Gastroesophageal sphincter (tissue), 4 donors: ENCODE data around the gene NBAS. TPM values are rescaled to one million over a fixed set of nuclear protein-coding genes. Genes with fewer than 3 reads are reported as not detected.
"Not testable (repeated sequence)": the region's sequence is repeated elsewhere in the genome, so short reads cannot be mapped to it uniquely, and the experiment has no call there.

ENCODE experiments used
- ATAC-seq: fragments of 150-250 bp; one replicate; pipeline ENCODE4 v1.9.1; 2016; ENCODE audit warnings: mild to moderate bottlenecking, moderate library complexity
- H3K27ac ChIP-seq, 4 donors: fragments of 200-600 bp; sonication (generic) in 3 of 4; 1 replicate in 3 of 4; 2 replicates in 1 of 4; pipeline ENCODE4 v1.5.1; 2016 to 2019
- H3K27me3 ChIP-seq: fragments of 200-600 bp; sonication (generic); one replicate; pipeline ENCODE4 v1.5.1; 2019
- H3K36me3 ChIP-seq, 2 donors: fragments of 200-600 bp; sonication (generic); one replicate each; pipeline ENCODE4 v1.5.1; 2019; ENCODE audit warnings: control low read depth in 1 of 2
- H3K4me1 ChIP-seq, 3 donors: fragments of 200-600 bp; sonication (generic); 1 replicate in 2 of 3; 2 replicates in 1 of 3; pipeline ENCODE4 v1.5.1; 2016 to 2019; ENCODE audit warnings: control low read depth in 2 of 3
- H3K4me3 ChIP-seq, 2 donors: fragments of 200-600 bp; sonication (generic); one replicate each; pipeline ENCODE4 v1.5.1; 2019; ENCODE audit warnings: mild to moderate bottlenecking in 1 of 2, moderate library complexity in 1 of 2
- H3K9me3 ChIP-seq, 3 donors: fragments of 200-600 bp; sonication (generic); one replicate each; pipeline ENCODE4 v1.5.1; 2017 to 2019; ENCODE audit warnings: control low read depth in 2 of 3
- CTCF ChIP-seq, 4 experiments: fragments of 200-600 bp in 2 of 4; fragments of 450-650 bp in 2 of 4; sonication (generic) in 1 of 4; IDR thresholded peaks; one replicate each; pipeline ENCODE4 v1.5.1; 2017 to 2019; ENCODE audit warnings: antibody characterized with exemption in 4 of 4, mild to moderate bottlenecking in 2 of 4, moderate library complexity in 2 of 4
- EP300 ChIP-seq: sonication (generic); formaldehyde crosslinking; IDR thresholded peaks from one replicate; pipeline ENCODE4 v1.6.1; 2017; ENCODE audit warnings: antibody characterized with exemption, mild to moderate bottlenecking
- POLR2A ChIP-seq, 2 donors: fragments of 450-650 bp; IDR thresholded peaks; one replicate each; pipeline ENCODE4 v1.6.1; 2017; ENCODE audit warnings: antibody characterized with exemption in 2 of 2, mild to moderate bottlenecking in 2 of 2, moderate library complexity in 1 of 2
- POLR2AphosphoS5 ChIP-seq: sonication (generic); formaldehyde crosslinking; IDR thresholded peaks from one replicate; pipeline ENCODE4 v1.6.1; 2017; ENCODE audit warnings: antibody characterized with exemption
- WGBS, 2 donors: methylation state at CpG; one replicate each; pipeline ENCODE4 v1.1.5; 2018; ENCODE audit warnings: low coverage in 1 of 2; 5-methylcytosine and 5-hydroxymethylcytosine counted together
- total RNA-seq, 4 donors: library from RNA; depleted of rRNA; stranded (reverse); fragments of >200 nt; gene quantifications; one replicate each; pipeline ENCODE4 v1.1.0, GENCODE V29; 2016

NBAS gene
- total RNA-seq, 4 donors from 2014 or later = 34.9 to 50.9 (median 40.4) TPM

GRCh38 chr2:15531095-15531854, 29.9 kb downstream of the NBAS start:
- H3K9me3 ChIP-seq = no peaks in the 10 kb centered on the region
- no peak for ATAC-seq
- H3K4me1 ChIP-seq = no peaks in the 10 kb centered on the region
- no peaks in the 10 kb centered on the region for H3K27me3 ChIP-seq
- TF ChIP-seq POLR2A (IDR thresholded peaks at IDR 0.05) (no peak), EP300 (no peak), CTCF (IDR thresholded peaks at IDR 0.05) (no peak), POLR2AphosphoS5 (no peak)
- H3K27ac ChIP-seq = no peak overlapping the region
- H3K36me3 ChIP-seq = peaks cover 3 to 52% of the 10 kb centered on the region in 2 donors
- 90 to 91% methylated on average over 6 to 7 of the region's 7 CpGs for WGBS, 2 donors
- no peak overlapping the region for H3K4me3 ChIP-seq

DNA sequence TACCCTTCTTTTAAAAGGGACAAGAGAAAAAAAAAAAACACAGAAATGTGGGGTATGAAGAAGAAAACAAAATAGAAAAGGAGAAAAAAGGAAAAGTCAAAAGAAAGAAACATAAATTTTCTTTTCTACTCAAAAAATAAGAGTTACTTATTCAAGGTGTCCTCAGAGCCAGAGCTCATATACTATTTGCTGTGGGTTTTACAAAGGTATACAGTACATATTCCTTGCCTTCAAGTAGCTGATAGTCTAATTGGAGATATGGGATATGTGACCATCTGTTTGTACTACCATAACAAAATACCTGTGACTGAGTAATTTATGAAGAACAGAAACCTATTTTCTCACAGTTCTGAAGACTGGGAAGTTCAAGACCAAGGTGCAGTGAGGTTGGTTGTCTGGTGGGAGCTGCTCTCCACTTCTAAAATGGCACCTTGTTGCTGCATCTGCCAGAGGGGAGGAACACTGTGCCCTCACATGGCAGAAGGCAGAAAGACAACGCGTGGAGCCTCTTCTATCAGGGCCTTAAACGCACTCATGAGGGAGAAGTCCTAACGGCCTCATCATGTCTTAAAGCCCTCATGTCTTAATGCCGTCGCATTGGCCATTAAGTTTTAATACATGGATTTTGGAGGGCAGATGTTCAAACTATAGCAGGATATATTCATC, 33.9 kb downstream of the NBAS start:
- H3K36me3 ChIP-seq = peaks cover 0 to 60% of the 10 kb centered on the region in 2 donors
- TF ChIP-seq POLR2A (IDR thresholded peaks at IDR 0.05) = no peak
- TF ChIP-seq CTCF (IDR thresholded peaks at IDR 0.05) = no peak
- no peak for TF ChIP-seq POLR2AphosphoS5
- TF ChIP-seq EP300 = no peak

GRCh38 chr2:15521641-15522181, 39.4 kb downstream of the NBAS start:
- 39 to 83% methylated on average over 1 to 2 of the region's 2 CpGs for WGBS, 2 donors
- peaks cover 0 to 44% of the 10 kb centered on the region in 2 donors for H3K36me3 ChIP-seq

More for the DNA sequence above, 33.9 kb downstream of the NBAS start:
- Histone ChIP-seq H3K4me3 (no peak overlapping the region), H3K9me3 (no peaks in the 10 kb centered on the region), H3K27me3 (no peaks in the 10 kb centered on the region), H3K27ac (no peak overlapping the region), H3K4me1 (no peaks in the 10 kb centered on the region)
- 82 to 93% methylated on average over 6 of the region's 6 CpGs for WGBS, 2 donors
- no peak for ATAC-seq

DNA sequence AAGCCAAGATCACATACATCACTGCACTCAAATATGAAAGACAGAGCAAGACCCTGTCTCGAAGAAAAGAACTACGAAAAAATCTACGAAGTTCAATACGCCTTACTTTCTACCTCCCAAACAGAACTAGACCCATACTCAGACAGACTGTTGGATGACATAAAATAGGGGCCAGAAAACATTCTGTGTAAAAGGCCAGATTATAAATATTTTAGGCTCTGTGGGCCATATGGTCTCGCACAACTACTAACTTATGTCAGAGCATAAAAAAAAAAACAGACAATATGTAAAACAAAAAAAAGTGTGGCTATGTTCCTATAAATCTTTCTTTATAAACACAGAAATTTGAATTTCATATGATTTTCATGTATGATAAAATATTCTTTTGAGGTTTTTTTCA, 40.8 kb downstream of the NBAS start:
- H3K27ac ChIP-seq = no peak overlapping the region
- TF ChIP-seq POLR2AphosphoS5 = no peak
- no peak for TF ChIP-seq POLR2A (IDR thresholded peaks at IDR 0.05)
- no peak for TF ChIP-seq CTCF (IDR thresholded peaks at IDR 0.05)
- no peak for TF ChIP-seq EP300

More at GRCh38 chr2:15521641-15522181, 39.4 kb downstream of the NBAS start:
- Histone ChIP-seq H3K9me3 (no peaks in the 10 kb centered on the region), H3K4me1 (no peaks in the 10 kb centered on the region), H3K4me3 (no peak overlapping the region), H3K27ac (no peak overlapping the region), H3K27me3 (no peaks in the 10 kb centered on the region)
- TF ChIP-seq CTCF (IDR thresholded peaks at IDR 0.05) = no peak
- no peak for TF ChIP-seq POLR2AphosphoS5
- TF ChIP-seq POLR2A (IDR thresholded peaks at IDR 0.05) = no peak
- TF ChIP-seq EP300 = no peak
- no peak for ATAC-seq

DNA sequence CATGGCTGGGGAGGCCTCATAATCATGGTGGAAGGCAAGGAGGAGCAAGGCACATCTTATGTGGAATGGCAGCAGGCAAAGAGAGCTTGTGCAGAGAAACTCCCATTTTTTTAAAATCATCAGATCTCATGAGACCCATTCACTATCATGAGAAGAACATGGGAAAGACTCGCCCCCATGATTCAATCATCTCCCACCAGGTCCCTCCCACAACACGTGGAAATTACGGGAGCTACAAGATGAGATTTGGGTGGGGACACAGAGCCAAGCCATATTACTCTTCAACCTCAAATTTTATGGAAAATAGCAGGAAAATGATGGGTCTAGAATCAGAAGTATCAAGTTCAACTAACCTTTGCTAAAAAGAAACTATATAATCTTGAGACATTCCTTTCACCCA, 42.4 kb downstream of the NBAS start:
- H3K9me3 ChIP-seq, ATAC-seq, H3K27me3 ChIP-seq, H3K4me3 ChIP-seq, H3K4me1 ChIP-seq, H3K27ac ChIP-seq: not testable (repeated sequence)
- 89 to 94% methylated on average over 3 of the region's 3 CpGs for WGBS, 2 donors
- H3K36me3 ChIP-seq = peaks cover 0 to 27% of the 10 kb centered on the region in 2 donors

More for the DNA sequence above, 40.8 kb downstream of the NBAS start:
- Histone ChIP-seq H3K36me3 (peaks cover 0 to 36% of the 10 kb centered on the region in 2 donors), H3K4me3 (no peak overlapping the region), H3K4me1 (no peaks in the 10 kb centered on the region), H3K9me3 (no peaks in the 10 kb centered on the region), H3K27me3 (no peaks in the 10 kb centered on the region)
- 88 to 100% methylated on average over 3 to 5 of the region's 5 CpGs for WGBS, 2 donors
- no peak for ATAC-seq
